Measurements from ENCODE around the gene ZER1. TPM values are rescaled to one million over a fixed set of nuclear protein-coding genes. Genes with fewer than 3 reads are reported as not detected.

The ZER1 gene
- total RNA-seq, 2 experiments from 2014 or later, result 17.7 to 18.2 TPM

GRCh38 chr9:128750926-128751595 lies 20.7 kb downstream of the ZER1 start:
- ATAC-seq (no peak), DNase-seq (no peak)
- Mint-ChIP-seq H3K4me3 (no peak overlapping the region), H3K27me3 (no peaks in the 10 kb centered on the region), H3K27ac (no peak overlapping the region), H3K36me3 (no peaks in the 10 kb centered on the region), H3K9me3 (ENCODE audit: low read depth) (no peaks in the 10 kb centered on the region), H3K4me1 (no peaks in the 10 kb centered on the region)
- CTCF ChIA-PET, result interaction anchor here (0.5 kb wide), 1 partner anchor 213 kb away, joined by 3 read pairs; no protein-coding TSS in a partner anchor

- DNase-seq (no peak), ATAC-seq (no peak)
- Mint-ChIP-seq H3K4me3 (no peak overlapping the region), H3K36me3 (no peaks in the 10 kb centered on the region), H3K27ac (no peak overlapping the region), H3K4me1 (no peaks in the 10 kb centered on the region), H3K27me3 (no peaks in the 10 kb centered on the region), H3K9me3 (ENCODE audit: low read depth) (no peaks in the 10 kb centered on the region)
- CTCF ChIA-PET, result no interaction called here
Observed at GRCh38 chr9:128747241-128747640, 24.5 kb downstream of the ZER1 start.

- DNase-seq (no peak), ATAC-seq (no peak)
- Mint-ChIP-seq H3K27me3 (no peaks in the 10 kb centered on the region), H3K36me3 (no peaks in the 10 kb centered on the region), H3K27ac (no peak overlapping the region), H3K4me1 (no peaks in the 10 kb centered on the region), H3K4me3 (no peak overlapping the region), H3K9me3 (ENCODE audit: low read depth) (no peaks in the 10 kb centered on the region)
- CTCF ChIA-PET, result no interaction called here
Observed at GRCh38 chr9:128743421-128743820, 28.3 kb downstream of the ZER1 start.

GRCh38 chr9:128742401-128742800 lies 29.3 kb downstream of the ZER1 start:
- no peak overlapping the region for H3K4me3 Mint-ChIP-seq
- no peaks in the 10 kb centered on the region for H3K27me3 Mint-ChIP-seq
- H3K27ac Mint-ChIP-seq, result no peak overlapping the region
- ATAC-seq (no peak), DNase-seq (no peak)
- H3K4me1 Mint-ChIP-seq, result no peaks in the 10 kb centered on the region
- no peaks in the 10 kb centered on the region for H3K9me3 Mint-ChIP-seq (ENCODE audit: low read depth)
- CTCF ChIA-PET, result no interaction called here
- peaks cover under 1% of the 10 kb centered on the region for H3K36me3 Mint-ChIP-seq

- CTCF ChIA-PET, result interaction anchor here (1.0 to 2.0 kb wide), 3 partner anchors 11 to 83 kb away, joined by 3 to 10 read pairs (median 3); partner anchors contain the start of genes ENDOG, PKN3 and ZDHHC12
Observed at GRCh38 chr9:128735373-128735772, 36.4 kb downstream of the ZER1 start.

GRCh38 chr9:128733256-128733655 lies 38.5 kb downstream of the ZER1 start:
- Mint-ChIP-seq H3K4me1 (peaks cover 4% of the 10 kb centered on the region), H3K27me3 (no peaks in the 10 kb centered on the region), H3K36me3 (peaks cover 9% of the 10 kb centered on the region), H3K9me3 (ENCODE audit: low read depth) (no peaks in the 10 kb centered on the region), H3K27ac (no peak overlapping the region), H3K4me3 (no peak overlapping the region)
- CTCF ChIA-PET, result interaction anchor here (0.8 to 0.9 kb wide), 2 partner anchors 24 to 438 kb away, joined by 3 read pairs; no protein-coding TSS in a partner anchor
- no peak for ATAC-seq
- no peak for DNase-seq

More at GRCh38 chr9:128735373-128735772, 36.4 kb downstream of the ZER1 start:
- H3K4me1 Mint-ChIP-seq, result peaks cover 4% of the 10 kb centered on the region
- H3K36me3 Mint-ChIP-seq, result peaks cover 9% of the 10 kb centered on the region
- H3K9me3 Mint-ChIP-seq (ENCODE audit: low read depth), result no peaks in the 10 kb centered on the region
- H3K27ac Mint-ChIP-seq, result no peak overlapping the region
- no peak for ATAC-seq
- no peaks in the 10 kb centered on the region for H3K27me3 Mint-ChIP-seq
- H3K4me3 Mint-ChIP-seq, result no peak overlapping the region
- no peak for DNase-seq

- CTCF ChIA-PET, result interaction anchor here (0.9 kb wide), 1 partner anchor 437 kb away, joined by 3 read pairs; no protein-coding TSS in a partner anchor
- no peaks in the 10 kb centered on the region for H3K27me3 Mint-ChIP-seq
- peaks cover 9% of the 10 kb centered on the region for H3K36me3 Mint-ChIP-seq
- H3K9me3 Mint-ChIP-seq (ENCODE audit: low read depth), result no peaks in the 10 kb centered on the region
- DNase-seq (no peak), ATAC-seq (no peak)
- peaks cover 8% of the 10 kb centered on the region for H3K4me1 Mint-ChIP-seq
- no peak overlapping the region for H3K4me3 Mint-ChIP-seq
- H3K27ac Mint-ChIP-seq, result no peak overlapping the region
Observed at GRCh38 chr9:128732576-128732975, 39.2 kb downstream of the ZER1 start.

GRCh38 chr9:128731691-128732090 lies 40.0 kb downstream of the ZER1 start:
- H3K27me3 Mint-ChIP-seq, result no peaks in the 10 kb centered on the region
- no peak overlapping the region for H3K4me3 Mint-ChIP-seq
- ATAC-seq, result no peak
- DNase-seq, result no peak
- H3K4me1 Mint-ChIP-seq, result peaks cover 10% of the 10 kb centered on the region
- peaks cover 6% of the 10 kb centered on the region for H3K36me3 Mint-ChIP-seq
- no peak overlapping the region for H3K27ac Mint-ChIP-seq
- CTCF ChIA-PET, result no interaction called here
- no peaks in the 10 kb centered on the region for H3K9me3 Mint-ChIP-seq (ENCODE audit: low read depth)

GRCh38 chr9:128731093-128731492 lies 40.6 kb downstream of the ZER1 start:
- Mint-ChIP-seq H3K9me3 (ENCODE audit: low read depth) (no peaks in the 10 kb centered on the region), H3K27ac (no peak overlapping the region), H3K4me3 (no peak overlapping the region), H3K4me1 (peaks cover 12% of the 10 kb centered on the region), H3K27me3 (no peaks in the 10 kb centered on the region), H3K36me3 (peaks cover 6% of the 10 kb centered on the region)
- DNase-seq, result no peak
- no peak for ATAC-seq
- CTCF ChIA-PET, result no interaction called here

- H3K9me3 Mint-ChIP-seq (ENCODE audit: low read depth), result no peaks in the 10 kb centered on the region
- peaks cover 22% of the 10 kb centered on the region for H3K4me1 Mint-ChIP-seq
- H3K27me3 Mint-ChIP-seq, result no peaks in the 10 kb centered on the region
- no peak overlapping the region for H3K27ac Mint-ChIP-seq
- no peak for DNase-seq
- peaks cover 4% of the 10 kb centered on the region for H3K36me3 Mint-ChIP-seq
- ATAC-seq, result no peak
- no peak overlapping the region for H3K4me3 Mint-ChIP-seq
- CTCF ChIA-PET, result no interaction called here
Observed at GRCh38 chr9:128729766-128730517, 41.8 kb downstream of the ZER1 start.

- Mint-ChIP-seq H3K27me3 (no peaks in the 10 kb centered on the region), H3K9me3 (ENCODE audit: low read depth) (no peaks in the 10 kb centered on the region), H3K4me1 (peaks cover 27% of the 10 kb centered on the region), H3K4me3 (no peak overlapping the region), H3K36me3 (peaks cover 4% of the 10 kb centered on the region), H3K27ac (no peak overlapping the region)
- DNase-seq, result no peak
- CTCF ChIA-PET, result no interaction called here
- no peak for ATAC-seq
Observed at GRCh38 chr9:128729302-128729701, 42.4 kb downstream of the ZER1 start.

- Mint-ChIP-seq H3K4me3 (no peak overlapping the region), H3K36me3 (peaks cover 5% of the 10 kb centered on the region), H3K27me3 (no peaks in the 10 kb centered on the region), H3K9me3 (ENCODE audit: low read depth) (no peaks in the 10 kb centered on the region), H3K4me1 (peaks cover 28% of the 10 kb centered on the region), H3K27ac (no peak overlapping the region)
- ATAC-seq, result no peak
- no peak for DNase-seq
- CTCF ChIA-PET, result interaction anchor here (1.4 kb wide), 1 partner anchor 40 kb away, joined by 3 read pairs; no protein-coding TSS in a partner anchor
Observed at GRCh38 chr9:128728298-128728697, 43.4 kb downstream of the ZER1 start.

- no peak for DNase-seq
- peaks cover 3% of the 10 kb centered on the region for H3K36me3 Mint-ChIP-seq
- H3K4me1 Mint-ChIP-seq, result peaks cover 30% of the 10 kb centered on the region
- CTCF ChIA-PET, result interaction anchor here (0.9 to 1.4 kb wide), 2 partner anchors 40 to 289 kb away, joined by 3 read pairs; no protein-coding TSS in a partner anchor
- no peaks in the 10 kb centered on the region for H3K9me3 Mint-ChIP-seq (ENCODE audit: low read depth)
- no peak for ATAC-seq
- no peaks in the 10 kb centered on the region for H3K27me3 Mint-ChIP-seq
- H3K4me3 Mint-ChIP-seq, result no peak overlapping the region
- no peak overlapping the region for H3K27ac Mint-ChIP-seq
Observed at GRCh38 chr9:128727640-128728248, 44.0 kb downstream of the ZER1 start.
